GM21723 (cell line): Measurements from ENCODE around the gene LIMCH1.
"Not testable (repeated sequence)": the region's sequence is repeated elsewhere in the genome, so short reads cannot be mapped to it uniquely, and the experiment has no call there.

Experiments used
- ATAC-seq: cut with Tn5 transposase; IDR thresholded peaks from one replicate; pipeline ENCODE4 v1.9.1; 2021; ENCODE audit warnings: mild to moderate bottlenecking, moderate library complexity; ENCODE audit not compliant: unreplicated experiment

LIMCH1 gene, protein sequence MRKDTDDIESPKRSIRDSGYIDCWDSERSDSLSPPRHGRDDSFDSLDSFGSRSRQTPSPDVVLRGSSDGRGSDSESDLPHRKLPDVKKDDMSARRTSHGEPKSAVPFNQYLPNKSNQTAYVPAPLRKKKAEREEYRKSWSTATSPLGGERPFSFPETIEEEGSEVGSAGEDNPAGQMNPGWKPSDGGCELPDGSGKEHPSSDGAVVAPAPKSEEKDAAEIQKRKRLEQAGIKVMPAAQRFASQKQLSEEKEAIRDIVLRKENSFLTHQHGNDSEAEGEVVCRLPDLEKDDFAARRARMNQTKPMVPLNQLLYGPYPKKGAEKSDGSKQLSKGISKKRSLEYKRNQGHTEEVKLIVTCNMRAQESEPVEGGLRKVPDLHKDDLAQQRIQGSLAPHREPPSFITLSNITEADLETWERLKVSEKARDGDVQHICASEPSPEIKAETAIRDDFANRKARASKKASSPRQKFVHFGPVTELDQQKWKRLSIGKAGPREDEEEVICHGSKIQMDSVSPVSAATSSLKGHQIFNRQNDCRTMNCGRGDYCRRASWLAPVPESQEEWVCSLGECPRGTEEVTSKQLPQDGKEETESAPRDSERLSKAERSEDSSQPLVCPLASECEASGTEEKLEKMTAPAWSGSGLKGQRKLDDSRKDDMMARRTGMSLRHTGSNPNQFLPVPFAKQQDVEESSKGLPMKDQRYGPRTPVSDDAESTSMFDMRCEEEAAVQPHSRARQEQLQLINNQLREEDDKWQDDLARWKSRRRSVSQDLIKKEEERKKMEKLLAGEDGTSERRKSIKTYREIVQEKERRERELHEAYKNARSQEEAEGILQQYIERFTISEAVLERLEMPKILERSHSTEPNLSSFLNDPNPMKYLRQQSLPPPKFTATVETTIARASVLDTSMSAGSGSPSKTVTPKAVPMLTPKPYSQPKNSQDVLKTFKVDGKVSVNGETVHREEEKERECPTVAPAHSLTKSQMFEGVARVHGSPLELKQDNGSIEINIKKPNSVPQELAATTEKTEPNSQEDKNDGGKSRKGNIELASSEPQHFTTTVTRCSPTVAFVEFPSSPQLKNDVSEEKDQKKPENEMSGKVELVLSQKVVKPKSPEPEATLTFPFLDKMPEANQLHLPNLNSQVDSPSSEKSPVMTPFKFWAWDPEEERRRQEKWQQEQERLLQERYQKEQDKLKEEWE (N-terminal part only)

GRCh38 chr4:41538017-41538733, at the start of gene LIMCH1:
TSS of gene LIMCH1 (plus strand) at chr4:41538157. CDS start at chr4:41605996, 67,839 bp downstream.
- no peak for ATAC-seq

DNA sequence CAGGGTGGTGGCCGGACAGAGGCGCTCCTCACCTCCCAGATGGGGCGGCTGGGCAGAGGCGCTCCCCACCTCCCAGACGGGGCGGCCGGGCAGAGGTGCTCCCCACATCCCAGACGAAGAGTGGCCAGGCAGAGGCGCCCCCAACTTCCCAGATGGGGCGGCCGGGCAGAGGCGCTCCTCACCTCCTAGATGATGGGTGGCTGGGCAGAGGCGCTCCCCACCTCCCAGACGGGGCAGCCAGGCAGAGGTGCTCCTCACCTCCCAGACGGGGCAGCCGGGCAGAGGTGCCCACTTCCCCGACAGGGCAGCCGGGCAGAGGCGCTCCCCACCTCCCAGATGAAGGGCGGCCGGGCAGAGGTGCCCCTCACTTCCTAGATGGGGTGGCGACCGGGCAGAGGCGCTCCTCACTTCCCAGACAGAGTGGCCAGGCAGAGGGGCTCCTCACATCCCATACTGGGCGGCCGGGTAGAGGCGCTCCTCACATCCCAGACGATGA, 46.8 kb upstream of the LIMCH1 start:
- not testable (repeated sequence) for ATAC-seq

- no peak for ATAC-seq
Measured at GRCh38 chr4:41496977-41497376, 41.0 kb upstream of the LIMCH1 start.

DNA sequence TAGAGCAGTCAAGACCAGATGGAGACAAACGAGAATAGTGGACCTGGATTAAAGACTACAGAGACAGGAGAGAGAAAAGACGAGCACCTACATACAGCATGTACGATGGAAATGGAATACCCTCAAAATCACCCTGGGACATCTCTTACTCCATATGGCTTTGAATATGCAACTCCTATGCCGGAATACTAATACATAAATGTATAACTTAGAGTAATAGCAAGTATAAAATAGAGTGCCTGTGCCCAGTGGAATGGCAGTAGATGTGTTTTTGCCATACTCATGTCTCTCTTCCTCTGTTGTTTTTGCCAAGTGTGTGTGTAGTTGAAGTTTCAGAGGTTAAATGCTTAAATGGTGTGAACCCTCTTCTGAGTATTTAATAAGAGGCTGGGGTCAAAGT, 39.8 kb upstream of the LIMCH1 start:
- no peak for ATAC-seq

- ATAC-seq, result no peak
Measured at GRCh38 chr4:41504167-41504818, 33.7 kb upstream of the LIMCH1 start.

DNA sequence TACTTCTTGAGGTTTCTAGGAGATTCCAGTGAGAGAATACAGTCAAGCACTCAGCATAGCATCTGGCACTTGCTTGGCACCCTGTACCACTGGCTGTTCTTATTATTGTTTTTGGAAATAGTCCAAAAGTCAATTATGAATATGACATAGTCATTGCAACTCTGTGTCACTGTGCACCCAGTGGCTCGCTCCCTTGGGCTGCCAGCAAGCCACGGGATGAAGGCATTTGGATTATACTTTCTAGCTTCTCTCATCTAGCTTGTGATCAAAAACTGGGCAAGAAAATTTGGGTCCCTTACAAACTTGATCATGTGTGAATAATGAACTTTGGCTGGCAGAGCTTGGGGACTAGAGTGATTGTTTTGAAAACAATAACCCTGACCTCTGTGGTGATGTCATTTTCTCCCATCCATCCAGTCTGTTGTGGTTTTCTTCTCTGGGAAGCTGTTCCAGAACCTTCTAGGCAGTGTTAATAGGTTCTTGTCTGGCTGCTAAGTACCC, 32.7 kb upstream of the LIMCH1 start:
- no peak for ATAC-seq

DNA sequence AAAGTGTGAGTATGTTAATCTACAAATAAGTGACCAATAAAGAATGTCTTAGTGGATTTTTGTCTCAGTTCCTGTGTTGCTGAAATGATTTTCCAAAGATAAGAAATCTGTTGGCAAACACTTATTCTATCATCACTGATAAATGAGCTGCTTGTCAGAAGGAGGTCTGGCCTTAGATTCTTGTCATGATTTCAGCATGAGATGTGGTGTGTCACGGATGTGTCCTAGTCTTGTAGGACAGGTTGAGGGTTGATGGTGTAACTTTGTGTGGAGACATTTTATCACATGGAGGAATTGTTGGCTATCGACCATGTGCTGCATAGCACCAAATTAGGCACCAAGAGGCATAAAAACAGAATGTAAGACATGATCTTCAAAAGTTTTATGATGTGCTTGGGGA, 31.8 kb upstream of the LIMCH1 start:
- no peak for ATAC-seq

- no peak for ATAC-seq
Measured at GRCh38 chr4:41507291-41507947, 30.5 kb upstream of the LIMCH1 start.

DNA sequence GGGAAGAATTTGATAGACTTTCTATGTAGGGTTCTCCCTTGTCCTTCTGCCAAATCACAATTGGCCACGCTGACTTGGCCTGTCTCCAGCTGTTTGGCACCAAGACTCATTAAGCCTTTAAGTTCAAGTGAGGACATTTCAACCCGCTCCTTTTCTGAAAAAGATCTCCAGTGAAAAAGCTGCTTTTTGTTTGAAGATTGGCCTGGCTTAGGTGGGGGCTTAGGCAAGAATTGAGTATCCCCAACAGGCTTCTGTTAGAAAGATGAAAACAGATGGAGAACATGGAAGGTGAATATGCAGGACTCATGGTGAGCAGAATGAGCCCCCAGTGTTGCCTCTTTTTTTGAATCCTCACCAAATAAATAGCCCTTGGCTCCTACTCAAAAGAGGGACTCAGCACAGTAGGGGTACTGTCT, 28.5 kb upstream of the LIMCH1 start:
- ATAC-seq, result no peak

DNA sequence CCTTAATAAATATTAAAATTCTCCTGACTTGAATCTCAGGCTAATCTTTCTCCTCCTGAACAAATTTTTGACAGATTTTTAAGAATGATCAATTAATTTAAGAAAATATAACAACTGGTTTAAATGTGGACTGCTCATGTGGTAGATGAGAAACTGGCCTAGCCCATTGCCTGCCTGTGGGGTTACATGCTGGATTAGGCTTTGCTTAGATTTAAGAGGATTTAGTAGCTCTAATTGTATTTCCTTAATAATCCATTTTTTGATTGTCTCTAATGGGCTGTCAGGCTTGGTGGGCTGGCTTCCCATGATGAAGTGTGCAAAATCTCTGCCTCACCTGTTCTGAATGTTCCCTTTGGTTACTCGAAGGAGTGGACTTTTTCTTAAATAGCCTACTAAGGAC, 27.8 kb upstream of the LIMCH1 start:
- ATAC-seq, result no peak

GRCh38 chr4:41512136-41512535, 25.8 kb upstream of the LIMCH1 start:
- ATAC-seq, result no peak

DNA sequence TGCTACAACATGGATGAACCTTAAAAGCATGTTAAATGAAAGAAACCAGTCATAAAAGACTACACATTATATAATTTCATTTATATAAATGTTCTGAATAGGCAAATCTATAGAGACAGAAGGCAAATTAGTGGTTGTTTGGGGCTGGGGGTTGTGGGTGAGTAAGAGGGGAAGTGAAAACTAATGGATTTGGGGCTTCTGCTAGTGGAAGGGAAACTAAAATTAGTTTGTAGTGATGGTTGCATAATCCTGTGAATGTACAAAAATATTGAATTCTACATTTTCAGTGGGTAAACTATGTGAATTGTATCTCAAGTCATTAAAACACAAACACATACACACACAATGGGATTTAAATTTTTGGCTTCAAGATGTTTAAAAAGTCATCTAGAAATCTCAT, 25.4 kb upstream of the LIMCH1 start:
- ATAC-seq, result no peak

DNA sequence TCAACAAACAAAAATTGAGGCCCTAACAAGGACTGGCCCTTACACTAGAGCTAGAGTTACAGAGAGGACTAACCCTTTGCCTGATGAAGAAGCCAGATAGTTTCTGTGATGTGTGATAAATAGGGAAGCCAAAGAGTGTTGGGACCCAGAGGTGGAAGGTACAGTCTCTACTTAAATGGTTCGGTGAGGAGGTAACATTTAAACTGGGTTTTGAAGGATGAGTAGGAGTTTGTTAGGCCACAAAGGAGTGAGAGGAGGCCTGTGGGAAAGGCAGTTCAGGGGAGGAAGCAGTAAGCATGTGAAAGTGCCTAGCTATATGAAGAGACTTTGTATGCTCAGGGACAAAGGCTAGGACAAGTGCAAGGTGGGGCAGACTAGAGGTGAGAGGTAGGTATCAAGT, 23.8 kb upstream of the LIMCH1 start:
- no peak for ATAC-seq

GRCh38 chr4:41514766-41515481, 23.0 kb upstream of the LIMCH1 start:
- ATAC-seq, result no peak

- ATAC-seq, result no peak
Measured at GRCh38 chr4:41517121-41517520, 20.8 kb upstream of the LIMCH1 start.

DNA sequence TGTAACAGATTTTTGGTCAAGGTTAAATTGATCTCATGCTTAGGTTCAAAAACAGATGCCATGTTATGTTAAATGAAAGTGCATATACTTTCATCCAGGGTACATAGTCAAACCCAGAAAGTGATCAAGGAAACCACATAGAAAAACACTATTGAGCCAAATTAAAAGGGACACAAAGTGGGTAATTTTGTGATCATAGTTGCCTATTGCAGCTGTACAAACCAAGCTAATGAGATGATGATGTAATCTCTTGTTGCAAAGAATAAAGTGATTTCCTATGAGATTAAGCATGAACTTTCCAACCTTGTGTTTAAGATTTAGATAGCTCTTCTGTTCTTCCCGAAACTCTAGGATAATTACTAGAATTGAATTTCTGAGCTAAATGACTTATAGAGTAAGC, 20.2 kb upstream of the LIMCH1 start:
- no peak for ATAC-seq

- no peak for ATAC-seq
Measured at GRCh38 chr4:41524425-41524824, 13.5 kb upstream of the LIMCH1 start.

DNA sequence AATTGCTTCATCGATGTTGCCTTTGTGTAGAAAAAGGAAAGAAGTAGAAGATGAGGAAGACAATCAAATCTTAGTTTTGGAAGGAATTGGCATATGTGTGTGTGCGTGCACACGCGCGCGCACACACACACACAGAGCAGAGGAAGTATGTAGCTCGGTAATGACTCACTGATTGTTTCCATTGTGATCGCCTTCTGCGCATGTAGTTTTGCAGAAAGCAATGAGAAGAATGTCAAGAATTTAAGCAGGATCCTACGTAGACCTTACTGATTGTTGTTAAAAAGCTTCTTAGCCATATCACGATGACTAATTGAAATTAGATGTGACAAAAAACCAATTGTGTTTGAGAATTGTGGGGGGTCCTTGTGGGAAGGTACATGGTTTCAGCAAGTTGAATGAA, 12.8 kb upstream of the LIMCH1 start:
- ATAC-seq, result no peak

- ATAC-seq, result no peak
Measured at GRCh38 chr4:41526628-41527027, 11.3 kb upstream of the LIMCH1 start.
